SK-MEL-5 (cell line): ENCODE data around the gene C2CD2L. TPM values are rescaled to one million over a fixed set of nuclear protein-coding genes. Genes with fewer than 3 reads are reported as not detected.
A peak's percentile ranks its signal among the peaks of the same experiment; 100 is the strongest.
"Not testable (repeated sequence)": the region's sequence is repeated elsewhere in the genome, so short reads cannot be mapped to it uniquely, and the experiment has no call there.

Experiments used
- DNase-seq: peaks from one replicate; pipeline ENCODE4 v3.0.0-alpha.2; 2016; ENCODE audit warnings: low read depth, low spot score
- in situ Hi-C: cut with HindIII; loops from 2 replicates; pipeline ENCODE4 v1.10.0; 2016; ENCODE audit warnings: low sequenced_read_pairs, high pct_unique_total_duplicates, low pct_unique_long_range_greater_than_20kb
- total RNA-seq: library from RNA; depleted of rRNA; stranded (reverse); fragments of >200 nt; shearing (Covaris generic); gene quantifications from 2 replicates; pipeline ENCODE4 v1.2.3, GENCODE V29; 2014

C2CD2L gene
- total RNA-seq, 1 experiment from 2014 or later: 5.6 TPM

GRCh38 chr11:119091966-119092879, 14.9 kb upstream of the C2CD2L start:
- in situ Hi-C loops: no loop called here
- no peak for DNase-seq

- in situ Hi-C loops: no loop called here
- no peak for DNase-seq
Measured at GRCh38 chr11:119092880-119093842, 14.0 kb upstream of the C2CD2L start.

- no peak for DNase-seq
- in situ Hi-C loops: no loop called here
Measured at GRCh38 chr11:119093942-119094815, 13.0 kb upstream of the C2CD2L start.

- in situ Hi-C loops: no loop called here
- peak; percentile 68 for DNase-seq
Measured at GRCh38 chr11:119094816-119095065, 12.4 kb upstream of the C2CD2L start.

- DNase-seq: peak; percentile 99
- in situ Hi-C loops: no loop called here
Measured at GRCh38 chr11:119095066-119095880, 11.9 kb upstream of the C2CD2L start.

GRCh38 chr11:119099711-119100110, 7.4 kb upstream of the C2CD2L start:
- in situ Hi-C loops: no loop called here
- DNase-seq: no peak

GRCh38 chr11:119100246-119100970, 6.7 kb upstream of the C2CD2L start:
- in situ Hi-C loops: no loop called here
- DNase-seq: peak; percentile 71

- no peak for DNase-seq
- in situ Hi-C loops: no loop called here
Measured at GRCh38 chr11:119100994-119101758, 6.0 kb upstream of the C2CD2L start.

GRCh38 chr11:119101759-119102423, 5.3 kb upstream of the C2CD2L start, which contains the start of gene DPAGT1:
TSS of gene DPAGT1 (minus strand) at chr11:119101853. CDS start at chr11:119101655, 198 bp downstream.
- in situ Hi-C loops: no loop called here
- DNase-seq: peak; percentile 96

- DNase-seq, in situ Hi-C loops: not testable (repeated sequence)
Measured at GRCh38 chr11:119103161-119103664, 3.9 kb upstream of the C2CD2L start.

GRCh38 chr11:119103793-119104192, 3.4 kb upstream of the C2CD2L start:
- in situ Hi-C loops: no loop called here
- peak; percentile 21 for DNase-seq

GRCh38 chr11:119107538-119108145, 498 bp downstream of the C2CD2L start:
- DNase-seq: no peak
- in situ Hi-C loops: no loop called here

- DNase-seq: peak; percentile 22
- in situ Hi-C loops: no loop called here
Measured at GRCh38 chr11:119108146-119108856, 1.2 kb downstream of the C2CD2L start.

- no peak for DNase-seq
- in situ Hi-C loops: no loop called here
Measured at GRCh38 chr11:119108857-119109221, 1.7 kb downstream of the C2CD2L start.
